Epithelial cell of proximal tubule (primary cell): Measurements from ENCODE around the gene PDE2A. TPM values are rescaled to one million over a fixed set of nuclear protein-coding genes. Genes with fewer than 3 reads are reported as not detected.

Source experiments
- DNase-seq: peaks from one replicate; pipeline ENCODE4 v3.0.0-alpha.2; 2011; ENCODE audit warnings: low read depth
- H3K4me3 ChIP-seq: 2 replicates; pipeline ENCODE4 v1.5.1; 2011; ENCODE audit warnings: low read depth, mild to moderate bottlenecking, low read length
- total RNA-seq: library from RNA; depleted of rRNA; stranded (reverse); fragments of >200 nt; gene quantifications from 2 replicates; pipeline ENCODE4 v1.2.3, GENCODE V29; 2015
- TF ChIP-seq, protein P1 (sequence below): conservative IDR thresholded peaks from 2 replicates; pipeline ENCODE4 v1.5.1; 2012; ENCODE audit warnings: low read depth, mild to moderate bottlenecking, low read length

The PDE2A gene
- total RNA-seq, 1 donor from 2014 or later: 0.69 TPM

DNA sequence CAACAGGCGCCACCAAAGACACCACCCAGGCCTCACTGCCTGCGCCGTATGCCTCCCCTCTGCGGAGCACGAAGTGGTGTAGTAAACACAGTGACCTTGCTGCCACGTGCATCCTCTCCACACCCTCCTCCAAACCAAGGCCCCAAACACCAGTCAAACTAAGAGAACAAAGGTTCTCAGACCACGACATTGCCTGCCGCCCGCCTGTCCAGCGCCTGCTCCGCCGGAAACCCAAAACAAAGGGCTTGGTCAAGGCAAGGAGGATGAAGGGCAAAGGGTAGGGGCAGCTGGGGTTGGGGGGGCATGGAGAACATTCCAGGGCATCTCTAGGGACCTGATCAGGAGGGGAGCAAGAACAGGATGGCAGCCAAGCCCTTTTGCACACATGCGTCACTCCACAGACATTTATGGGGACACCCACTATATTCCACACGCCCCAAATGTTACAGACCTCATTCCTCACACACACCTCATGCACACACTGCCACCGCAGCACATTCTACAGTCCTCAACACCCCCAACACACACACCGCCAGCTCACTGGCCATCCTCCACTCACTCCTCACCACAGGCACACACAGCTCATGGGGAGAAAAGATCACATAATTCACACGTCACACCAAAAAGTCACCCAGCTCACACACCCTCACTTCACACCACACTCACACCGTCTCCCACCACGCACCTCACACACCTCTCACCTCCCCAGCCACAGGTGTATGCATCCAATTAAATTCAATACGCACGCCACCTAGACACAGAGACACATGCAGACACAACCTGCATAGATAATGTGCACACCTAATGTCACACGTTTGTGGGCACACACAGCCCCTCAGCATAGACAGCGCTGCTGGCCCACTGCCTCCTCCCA is 34.5 kb downstream of the PDE2A start:
- DNase-seq: no peak
- TF ChIP-seq, protein P1, sequence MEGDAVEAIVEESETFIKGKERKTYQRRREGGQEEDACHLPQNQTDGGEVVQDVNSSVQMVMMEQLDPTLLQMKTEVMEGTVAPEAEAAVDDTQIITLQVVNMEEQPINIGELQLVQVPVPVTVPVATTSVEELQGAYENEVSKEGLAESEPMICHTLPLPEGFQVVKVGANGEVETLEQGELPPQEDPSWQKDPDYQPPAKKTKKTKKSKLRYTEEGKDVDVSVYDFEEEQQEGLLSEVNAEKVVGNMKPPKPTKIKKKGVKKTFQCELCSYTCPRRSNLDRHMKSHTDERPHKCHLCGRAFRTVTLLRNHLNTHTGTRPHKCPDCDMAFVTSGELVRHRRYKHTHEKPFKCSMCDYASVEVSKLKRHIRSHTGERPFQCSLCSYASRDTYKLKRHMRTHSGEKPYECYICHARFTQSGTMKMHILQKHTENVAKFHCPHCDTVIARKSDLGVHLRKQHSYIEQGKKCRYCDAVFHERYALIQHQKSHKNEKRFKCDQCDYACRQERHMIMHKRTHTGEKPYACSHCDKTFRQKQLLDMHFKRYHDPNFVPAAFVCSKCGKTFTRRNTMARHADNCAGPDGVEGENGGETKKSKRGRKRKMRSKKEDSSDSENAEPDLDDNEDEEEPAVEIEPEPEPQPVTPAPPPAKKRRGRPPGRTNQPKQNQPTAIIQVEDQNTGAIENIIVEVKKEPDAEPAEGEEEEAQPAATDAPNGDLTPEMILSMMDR: no peak
- no peak overlapping the region for H3K4me3 ChIP-seq

DNA sequence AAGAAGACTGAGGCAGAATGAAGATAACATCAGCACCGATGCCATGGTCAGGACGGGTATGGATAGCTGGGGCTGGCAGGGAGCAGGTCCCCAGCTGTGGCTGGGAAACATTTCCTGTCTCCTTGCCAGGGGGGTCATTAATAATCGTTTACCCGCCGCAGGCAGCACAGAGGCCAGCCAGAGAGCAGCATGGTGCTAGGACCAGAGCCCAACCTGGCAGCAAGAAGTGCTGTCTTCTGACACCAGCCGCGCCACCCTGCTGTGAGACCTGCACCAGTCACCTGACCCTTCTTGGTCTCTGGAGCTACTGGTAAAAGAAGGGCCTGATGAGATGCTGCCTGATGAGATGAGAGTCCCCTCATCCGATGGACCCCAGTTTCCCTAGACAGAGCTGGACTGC is 36.3 kb downstream of the PDE2A start:
- TF ChIP-seq, protein P1: no peak
- no peak overlapping the region for H3K4me3 ChIP-seq
- no peak for DNase-seq

DNA sequence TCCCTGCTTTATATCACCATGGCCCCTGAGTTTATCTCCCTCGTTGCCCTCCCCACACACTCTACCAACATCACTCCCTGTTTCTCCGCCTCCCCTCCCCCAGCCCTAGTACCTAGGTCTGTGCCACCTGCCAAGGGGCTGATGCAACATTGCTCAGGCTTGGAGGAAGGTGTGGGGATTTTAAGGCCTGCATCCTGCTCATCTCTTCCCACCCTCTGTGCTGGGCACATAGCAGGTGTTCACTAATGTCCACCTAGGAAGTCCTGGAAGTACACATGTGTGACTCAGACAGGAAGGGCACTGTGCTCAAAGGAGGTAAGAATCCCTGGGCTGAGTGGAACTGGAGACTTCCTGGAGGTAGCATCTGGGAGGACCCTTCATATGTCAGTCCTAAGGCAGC is 37.0 kb downstream of the PDE2A start:
- TF ChIP-seq, protein P1: no peak
- no peak overlapping the region for H3K4me3 ChIP-seq
- DNase-seq: no peak

DNA sequence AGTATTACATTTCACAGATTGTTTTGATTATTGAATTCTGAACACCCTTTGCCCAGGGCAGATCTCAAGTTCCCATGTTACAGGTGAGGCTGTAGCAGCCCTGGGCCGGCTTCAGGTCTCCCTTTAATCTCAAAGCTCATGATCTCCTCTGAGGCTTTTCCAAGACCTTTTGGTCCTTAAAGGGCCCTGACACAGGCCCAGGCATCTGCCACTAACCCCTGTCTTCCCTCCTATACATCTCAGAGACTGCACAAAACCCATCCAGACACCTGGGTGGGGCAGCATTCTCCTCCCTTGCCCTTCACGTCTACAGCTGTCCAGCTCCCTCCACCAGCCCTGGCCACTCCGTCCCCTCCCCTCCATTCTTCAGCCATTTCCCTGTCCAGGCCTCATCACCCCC is 37.8 kb downstream of the PDE2A start:
- TF ChIP-seq, protein P1: no peak
- no peak overlapping the region for H3K4me3 ChIP-seq
- no peak for DNase-seq

DNA sequence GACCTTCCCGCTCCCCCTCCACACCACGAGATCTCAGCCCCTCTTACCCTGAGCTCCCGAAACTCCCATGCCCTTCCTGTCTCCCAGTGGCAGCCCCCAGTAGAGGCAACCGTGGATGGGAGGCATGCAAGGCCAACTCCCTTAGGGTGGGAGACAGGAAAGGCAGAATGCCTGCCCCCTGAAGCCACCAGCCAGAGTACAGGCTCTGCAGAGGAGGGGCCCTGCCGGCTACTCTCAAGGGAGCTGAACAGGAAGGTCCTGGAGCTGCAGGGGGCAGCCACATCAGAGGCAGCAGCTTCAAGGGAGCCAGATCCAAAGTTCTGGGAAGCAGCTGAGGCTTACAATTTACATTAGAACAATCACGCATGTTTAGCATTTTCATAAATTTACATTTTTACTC is 38.3 kb downstream of the PDE2A start:
- no peak overlapping the region for H3K4me3 ChIP-seq
- TF ChIP-seq, protein P1: no peak
- no peak for DNase-seq

DNA sequence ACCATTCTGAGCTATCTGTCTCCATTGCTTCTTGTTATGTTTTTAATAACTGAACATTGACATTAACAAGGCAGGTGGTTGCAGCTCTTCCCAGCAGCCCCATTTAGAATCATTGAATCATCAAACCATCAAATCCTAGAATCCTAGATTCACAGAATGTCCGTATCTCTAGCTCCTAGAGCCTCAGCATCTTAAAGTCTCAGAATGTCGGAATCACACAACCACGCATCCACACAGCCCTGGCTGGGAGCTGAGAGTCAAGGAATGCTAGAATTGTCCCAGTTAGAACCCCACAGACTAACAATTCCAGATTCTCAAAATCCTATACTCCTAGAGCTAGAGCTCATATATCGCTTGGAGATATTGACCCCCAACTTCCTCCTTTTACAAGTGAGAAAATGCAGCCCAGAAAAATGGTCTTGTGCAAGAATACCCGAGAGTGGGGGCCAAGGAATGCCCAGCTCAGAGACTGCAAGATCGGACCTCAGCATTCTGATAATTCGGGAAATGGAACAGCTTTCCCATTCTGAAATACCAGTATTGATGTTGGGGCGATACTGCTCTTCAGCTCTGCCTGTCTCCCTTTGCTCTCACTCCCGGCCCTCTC is 38.8 kb downstream of the PDE2A start:
- H3K4me3 ChIP-seq: no peak overlapping the region
- TF ChIP-seq, protein P1: no peak

More for the DNA sequence above, 38.8 kb downstream of the PDE2A start:
- no peak for DNase-seq
